GM23338 (cell line): ENCODE measurements around the gene SLAMF6. TPM values are rescaled to one million over a fixed set of nuclear protein-coding genes. Genes with fewer than 3 reads are reported as not detected.

ENCODE experiments used
- ATAC-seq: fragments of 200-7000 bp; cut with Tn5 transposase; 3 replicates; pipeline ENCODE4 v1.9.1; 2020
- DNase-seq: peaks from one replicate; pipeline ENCODE4 v3.0.0-alpha.2; 2015; ENCODE audit warnings: low spot score
- H2AFZ ChIP-seq: fragments of 200-600 bp; sonication (generic); 2 replicates; pipeline ENCODE4 v1.8.0; 2016; ENCODE audit warnings: antibody characterized with exemption, mild to moderate bottlenecking, moderate library complexity
- H3F3A ChIP-seq: fragments of 200-600 bp; sonication (generic); replicated peaks from 2 replicates; pipeline ENCODE4 v1.8.0; 2017; ENCODE audit warnings: antibody characterized with exemption, mixed run types, low read depth
- H3K27ac ChIP-seq: fragments of 200-600 bp; sonication (generic); 2 replicates; pipeline ENCODE4 v1.6.1; 2016; ENCODE audit warnings: low read depth
- H3K27me3 ChIP-seq: fragments of 200-600 bp; sonication (generic); 2 replicates; pipeline ENCODE4 v1.8.0; 2016; ENCODE audit warnings: mild to moderate bottlenecking, mixed run types, moderate library complexity; ENCODE audit not compliant: insufficient read depth
- H3K36me3 ChIP-seq: fragments of 200-600 bp; sonication (generic); 2 replicates; pipeline ENCODE4 v1.8.0; 2016; ENCODE audit warnings: mild to moderate bottlenecking; ENCODE audit not compliant: insufficient read depth
- H3K4me1 ChIP-seq: fragments of 200-600 bp; sonication (generic); 2 replicates; pipeline ENCODE4 v1.8.0; 2016; ENCODE audit warnings: mild to moderate bottlenecking, moderate library complexity; ENCODE audit not compliant: insufficient read depth
- H3K4me2 ChIP-seq: fragments of 200-600 bp; sonication (generic); 2 replicates; pipeline ENCODE4 v1.7.1; 2017; ENCODE audit warnings: mixed run types
- H3K4me3 ChIP-seq: fragments of 200-600 bp; sonication (generic); 2 replicates; pipeline ENCODE4 v1.6.1; 2016; ENCODE audit warnings: mixed run types
- H3K79me2 ChIP-seq: fragments of 200-600 bp; sonication (generic); replicated peaks from 2 replicates; pipeline ENCODE4 v1.8.0; 2017; ENCODE audit warnings: mild to moderate bottlenecking; ENCODE audit not compliant: insufficient read depth
- H3K9me2 ChIP-seq: fragments of 200-600 bp; sonication (generic); 2 replicates; pipeline ENCODE4 v1.8.0; 2017; ENCODE audit not compliant: insufficient read depth
- H4K20me1 ChIP-seq: fragments of 200-600 bp; sonication (generic); replicated peaks from 2 replicates; pipeline ENCODE4 v1.8.0; 2017; ENCODE audit warnings: mild to moderate bottlenecking; ENCODE audit not compliant: insufficient read depth
- H3K27ac Mint-ChIP-seq: 2 replicates; pipeline ENCODE4 v1.8.0; 2020; ENCODE audit warnings: inconsistent platforms, mild to moderate bottlenecking, moderate library complexity, mixed read lengths
- H3K27me3 Mint-ChIP-seq: 3 replicates; pipeline ENCODE4 v1.8.0; 2022; ENCODE audit warnings: low read depth, mild to moderate bottlenecking, moderate library complexity, mixed read lengths, inconsistent platforms; ENCODE audit not compliant: insufficient read depth, poor library complexity
- H3K36me3 Mint-ChIP-seq: 3 replicates; pipeline ENCODE4 v1.8.0; 2021; ENCODE audit warnings: low read depth, mild to moderate bottlenecking, inconsistent platforms, moderate library complexity, mixed read lengths
- H3K4me1 Mint-ChIP-seq: 3 replicates; pipeline ENCODE4 v1.8.0; 2020; ENCODE audit warnings: mild to moderate bottlenecking, inconsistent platforms, mixed read lengths
- H3K4me3 Mint-ChIP-seq: 3 replicates; pipeline ENCODE4 v1.8.0; 2021; ENCODE audit warnings: moderate library complexity, mild to moderate bottlenecking, inconsistent platforms, mixed read lengths
- H3K9me3 Mint-ChIP-seq: 3 replicates; pipeline ENCODE4 v1.8.0; 2020; ENCODE audit warnings: moderate library complexity, mild to moderate bottlenecking, inconsistent platforms, mixed read lengths
- CREB1 ChIP-seq: fragments of 250-450 bp; sonication (Bioruptor Pico); IDR thresholded peaks from 2 replicates; pipeline ENCODE4 v1.5.0; 2020; ENCODE audit warnings: low read depth, mild to moderate bottlenecking, moderate library complexity
- EZH2 ChIP-seq: fragments of 200-600 bp; sonication (generic); IDR thresholded peaks from one replicate; pipeline ENCODE4 v1.8.0; 2017; ENCODE audit warnings: antibody characterized with exemption, mild to moderate bottlenecking, low read depth; ENCODE audit not compliant: unreplicated experiment
- EZH2phosphoT487 ChIP-seq: fragments of 200-600 bp; sonication (generic); IDR thresholded peaks from one replicate; pipeline ENCODE4 v1.8.1; 2018; ENCODE audit warnings: antibody characterized with exemption; ENCODE audit not compliant: unreplicated experiment
- JUNB ChIP-seq: IDR thresholded peaks from one replicate; pipeline ENCODE4 v1.6.1; 2016; ENCODE audit warnings: antibody characterized with exemption; ENCODE audit not compliant: unreplicated experiment
- NANOG ChIP-seq: IDR thresholded peaks from 2 replicates; pipeline ENCODE4 v1.6.1; 2016; ENCODE audit warnings: antibody characterized with exemption, borderline replicate concordance
- POLR2AphosphoS5 ChIP-seq: IDR thresholded peaks from 2 replicates; pipeline ENCODE4 v1.6.1; 2016; ENCODE audit warnings: antibody characterized with exemption, low read depth
- STAT1 ChIP-seq: IDR thresholded peaks from one replicate; pipeline ENCODE4 v1.6.1; 2016; ENCODE audit warnings: antibody characterized with exemption; ENCODE audit not compliant: unreplicated experiment
- ZNF114 ChIP-seq: fragments of 250-450 bp; sonication (Bioruptor Pico); IDR thresholded peaks from 2 replicates; pipeline ENCODE4 v1.5.0; 2020; ENCODE audit warnings: mild to moderate bottlenecking, moderate library complexity
- ZNF331 ChIP-seq: fragments of 250-450 bp; sonication (Bioruptor Pico); IDR thresholded peaks from 2 replicates; pipeline ENCODE4 v1.5.0; 2020; ENCODE audit warnings: low read depth, mild to moderate bottlenecking, moderate library complexity
- polyA plus RNA-seq: library from polyadenylated mRNA; unstranded; fragments of >200 nt; fragmentation: Nextera tagmentation; extraction: Ambion mirVana; gene quantifications from 2 replicates; pipeline ENCODE4 v1.2.1, GENCODE V29; 2016
- total RNA-seq: library from RNA; depleted of rRNA; stranded (reverse); fragments of >200 nt; shearing (Covaris generic); gene quantifications from 2 replicates; pipeline ENCODE4 v1.2.3, GENCODE V29; 2014
- TF ChIP-seq, protein P1 (sequence below), 2 experiments: fragments of 200-600 bp in 1 of 2; sonication (generic) in 1 of 2; conservative IDR thresholded peaks; 2 replicates each; pipeline versions ENCODE4 v1.5.1 to v1.6.1; 2016 to 2017; ENCODE audit warnings: antibody characterized with exemption in 2 of 2, low read depth in 2 of 2, mild to moderate bottlenecking in 2 of 2, moderate library complexity in 1 of 2
- TF ChIP-seq, protein P2 (sequence below): IDR thresholded peaks from 2 replicates; pipeline ENCODE4 v1.6.1; 2016; ENCODE audit warnings: antibody characterized with exemption
- TF ChIP-seq, protein P3 (sequence below): fragments of 250-450 bp; sonication (Bioruptor Pico); IDR thresholded peaks from 2 replicates; pipeline ENCODE4 v1.5.0; 2020; ENCODE audit warnings: mild to moderate bottlenecking, moderate library complexity
- TF ChIP-seq, protein P4 (sequence below): IDR thresholded peaks from one replicate; pipeline ENCODE4 v1.6.1; 2018; ENCODE audit warnings: antibody characterized with exemption; ENCODE audit not compliant: unreplicated experiment

Gene SLAMF6
- total and polyA plus RNA-seq, 2 experiments from 2014 or later, result not detected

DNA sequence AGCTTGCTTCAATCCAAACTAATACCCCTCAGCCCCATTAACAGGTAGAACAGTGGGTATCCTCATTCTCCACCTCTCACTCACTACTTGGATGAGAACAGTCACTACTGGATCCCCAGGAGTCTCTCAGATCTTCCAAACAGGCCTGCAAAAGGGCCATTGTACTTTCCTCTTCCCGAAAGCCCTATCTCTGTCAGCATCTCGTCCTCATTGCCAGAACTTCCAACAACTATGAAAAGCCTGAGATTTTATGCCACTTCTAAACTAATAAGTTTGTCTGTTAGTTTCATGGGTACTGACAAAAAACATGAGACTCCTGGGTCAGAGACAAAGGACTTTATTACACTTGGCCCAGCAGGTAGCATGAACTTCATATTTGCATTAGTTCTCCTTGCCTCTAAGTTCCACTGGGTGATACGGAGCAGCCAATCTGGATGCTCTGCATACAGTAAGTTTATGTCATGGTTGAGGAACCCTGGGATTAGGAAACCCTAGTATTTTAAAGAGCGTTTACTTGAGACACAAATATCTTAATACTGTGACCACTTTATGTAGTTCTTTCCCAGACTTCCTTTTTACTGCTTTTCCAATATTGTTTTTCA lies 84.6 kb downstream of the SLAMF6 start:
- Histone ChIP-seq H3F3A (no peaks in the 10 kb centered on the region), H4K20me1 (no peaks in the 10 kb centered on the region), H3K9me2 (no peaks in the 10 kb centered on the region; the same call in 1 of the 2 replicates), H3K4me2 (no peak overlapping the region), H3K36me3 (no peaks in the 10 kb centered on the region), H3K4me3 (no peak overlapping the region), H3K4me1 (no peaks in the 10 kb centered on the region), H3K79me2 (no peaks in the 10 kb centered on the region), H3K27me3 (no peaks in the 10 kb centered on the region), H2AFZ (peak overlapping the region; percentile 80; the same call in 1 of the 2 replicates), H3K27ac (no peak overlapping the region)
- ATAC-seq (no peak), DNase-seq (no peak)
- Mint-ChIP-seq H3K4me1 (peaks cover 6% of the 10 kb centered on the region; the same call in 2 of the 3 replicates), H3K27ac (no peak overlapping the region), H3K27me3 (no peaks in the 10 kb centered on the region), H3K36me3 (no peaks in the 10 kb centered on the region), H3K9me3 (no peaks in the 10 kb centered on the region; the same call in 2 of the 3 replicates), H3K4me3 (no peak overlapping the region)
- TF ChIP-seq, protein P1, sequence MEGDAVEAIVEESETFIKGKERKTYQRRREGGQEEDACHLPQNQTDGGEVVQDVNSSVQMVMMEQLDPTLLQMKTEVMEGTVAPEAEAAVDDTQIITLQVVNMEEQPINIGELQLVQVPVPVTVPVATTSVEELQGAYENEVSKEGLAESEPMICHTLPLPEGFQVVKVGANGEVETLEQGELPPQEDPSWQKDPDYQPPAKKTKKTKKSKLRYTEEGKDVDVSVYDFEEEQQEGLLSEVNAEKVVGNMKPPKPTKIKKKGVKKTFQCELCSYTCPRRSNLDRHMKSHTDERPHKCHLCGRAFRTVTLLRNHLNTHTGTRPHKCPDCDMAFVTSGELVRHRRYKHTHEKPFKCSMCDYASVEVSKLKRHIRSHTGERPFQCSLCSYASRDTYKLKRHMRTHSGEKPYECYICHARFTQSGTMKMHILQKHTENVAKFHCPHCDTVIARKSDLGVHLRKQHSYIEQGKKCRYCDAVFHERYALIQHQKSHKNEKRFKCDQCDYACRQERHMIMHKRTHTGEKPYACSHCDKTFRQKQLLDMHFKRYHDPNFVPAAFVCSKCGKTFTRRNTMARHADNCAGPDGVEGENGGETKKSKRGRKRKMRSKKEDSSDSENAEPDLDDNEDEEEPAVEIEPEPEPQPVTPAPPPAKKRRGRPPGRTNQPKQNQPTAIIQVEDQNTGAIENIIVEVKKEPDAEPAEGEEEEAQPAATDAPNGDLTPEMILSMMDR (conservative IDR thresholded peaks at IDR 0.05; ENCODE audit: low read depth in 2 of 2), result no peak
- TF ChIP-seq ZNF331 (no peak), STAT1 (no peak), EZH2phosphoT487 (no peak), NANOG (no peak), CREB1 (no peak), EZH2 (no peak), JUNB (no peak), POLR2AphosphoS5 (no peak), ZNF114 (no peak)
- TF ChIP-seq, protein P2, sequence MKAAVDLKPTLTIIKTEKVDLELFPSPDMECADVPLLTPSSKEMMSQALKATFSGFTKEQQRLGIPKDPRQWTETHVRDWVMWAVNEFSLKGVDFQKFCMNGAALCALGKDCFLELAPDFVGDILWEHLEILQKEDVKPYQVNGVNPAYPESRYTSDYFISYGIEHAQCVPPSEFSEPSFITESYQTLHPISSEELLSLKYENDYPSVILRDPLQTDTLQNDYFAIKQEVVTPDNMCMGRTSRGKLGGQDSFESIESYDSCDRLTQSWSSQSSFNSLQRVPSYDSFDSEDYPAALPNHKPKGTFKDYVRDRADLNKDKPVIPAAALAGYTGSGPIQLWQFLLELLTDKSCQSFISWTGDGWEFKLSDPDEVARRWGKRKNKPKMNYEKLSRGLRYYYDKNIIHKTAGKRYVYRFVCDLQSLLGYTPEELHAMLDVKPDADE, result no peak
- TF ChIP-seq, protein P3, sequence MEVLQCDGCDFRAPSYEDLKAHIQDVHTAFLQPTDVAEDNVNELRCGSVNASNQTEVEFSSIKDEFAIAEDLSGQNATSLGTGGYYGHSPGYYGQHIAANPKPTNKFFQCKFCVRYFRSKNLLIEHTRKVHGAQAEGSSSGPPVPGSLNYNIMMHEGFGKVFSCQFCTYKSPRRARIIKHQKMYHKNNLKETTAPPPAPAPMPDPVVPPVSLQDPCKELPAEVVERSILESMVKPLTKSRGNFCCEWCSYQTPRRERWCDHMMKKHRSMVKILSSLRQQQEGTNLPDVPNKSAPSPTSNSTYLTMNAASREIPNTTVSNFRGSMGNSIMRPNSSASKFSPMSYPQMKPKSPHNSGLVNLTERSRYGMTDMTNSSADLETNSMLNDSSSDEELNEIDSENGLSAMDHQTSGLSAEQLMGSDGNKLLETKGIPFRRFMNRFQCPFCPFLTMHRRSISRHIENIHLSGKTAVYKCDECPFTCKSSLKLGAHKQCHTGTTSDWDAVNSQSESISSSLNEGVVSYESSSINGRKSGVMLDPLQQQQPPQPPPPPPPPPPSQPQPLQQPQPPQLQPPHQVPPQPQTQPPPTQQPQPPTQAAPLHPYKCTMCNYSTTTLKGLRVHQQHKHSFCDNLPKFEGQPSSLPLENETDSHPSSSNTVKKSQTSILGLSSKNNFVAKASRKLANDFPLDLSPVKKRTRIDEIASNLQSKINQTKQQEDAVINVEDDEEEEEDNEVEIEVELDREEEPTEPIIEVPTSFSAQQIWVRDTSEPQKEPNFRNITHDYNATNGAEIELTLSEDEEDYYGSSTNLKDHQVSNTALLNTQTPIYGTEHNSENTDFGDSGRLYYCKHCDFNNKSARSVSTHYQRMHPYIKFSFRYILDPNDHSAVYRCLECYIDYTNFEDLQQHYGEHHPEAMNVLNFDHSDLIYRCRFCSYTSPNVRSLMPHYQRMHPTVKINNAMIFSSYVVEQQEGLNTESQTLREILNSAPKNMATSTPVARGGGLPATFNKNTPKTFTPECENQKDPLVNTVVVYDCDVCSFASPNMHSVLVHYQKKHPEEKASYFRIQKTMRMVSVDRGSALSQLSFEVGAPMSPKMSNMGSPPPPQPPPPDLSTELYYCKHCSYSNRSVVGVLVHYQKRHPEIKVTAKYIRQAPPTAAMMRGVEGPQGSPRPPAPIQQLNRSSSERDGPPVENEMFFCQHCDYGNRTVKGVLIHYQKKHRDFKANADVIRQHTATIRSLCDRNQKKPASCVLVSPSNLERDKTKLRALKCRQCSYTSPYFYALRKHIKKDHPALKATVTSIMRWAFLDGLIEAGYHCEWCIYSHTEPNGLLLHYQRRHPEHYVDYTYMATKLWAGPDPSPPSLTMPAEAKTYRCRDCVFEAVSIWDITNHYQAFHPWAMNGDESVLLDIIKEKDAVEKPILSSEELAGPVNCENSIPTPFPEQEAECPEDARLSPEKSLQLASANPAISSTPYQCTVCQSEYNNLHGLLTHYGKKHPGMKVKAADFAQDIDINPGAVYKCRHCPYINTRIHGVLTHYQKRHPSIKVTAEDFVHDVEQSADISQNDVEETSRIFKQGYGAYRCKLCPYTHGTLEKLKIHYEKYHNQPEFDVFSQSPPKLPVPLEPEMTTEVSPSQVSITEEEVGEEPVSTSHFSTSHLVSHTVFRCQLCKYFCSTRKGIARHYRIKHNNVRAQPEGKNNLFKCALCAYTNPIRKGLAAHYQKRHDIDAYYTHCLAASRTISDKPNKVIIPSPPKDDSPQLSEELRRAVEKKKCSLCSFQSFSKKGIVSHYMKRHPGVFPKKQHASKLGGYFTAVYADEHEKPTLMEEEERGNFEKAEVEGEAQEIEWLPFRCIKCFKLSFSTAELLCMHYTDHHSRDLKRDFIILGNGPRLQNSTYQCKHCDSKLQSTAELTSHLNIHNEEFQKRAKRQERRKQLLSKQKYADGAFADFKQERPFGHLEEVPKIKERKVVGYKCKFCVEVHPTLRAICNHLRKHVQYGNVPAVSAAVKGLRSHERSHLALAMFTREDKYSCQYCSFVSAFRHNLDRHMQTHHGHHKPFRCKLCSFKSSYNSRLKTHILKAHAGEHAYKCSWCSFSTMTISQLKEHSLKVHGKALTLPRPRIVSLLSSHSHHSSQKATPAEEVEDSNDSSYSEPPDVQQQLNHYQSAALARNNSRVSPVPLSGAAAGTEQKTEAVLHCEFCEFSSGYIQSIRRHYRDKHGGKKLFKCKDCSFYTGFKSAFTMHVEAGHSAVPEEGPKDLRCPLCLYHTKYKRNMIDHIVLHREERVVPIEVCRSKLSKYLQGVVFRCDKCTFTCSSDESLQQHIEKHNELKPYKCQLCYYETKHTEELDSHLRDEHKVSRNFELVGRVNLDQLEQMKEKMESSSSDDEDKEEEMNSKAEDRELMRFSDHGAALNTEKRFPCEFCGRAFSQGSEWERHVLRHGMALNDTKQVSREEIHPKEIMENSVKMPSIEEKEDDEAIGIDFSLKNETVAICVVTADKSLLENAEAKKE (CRISPR knock-in tag), result no peak
- TF ChIP-seq, protein P4, sequence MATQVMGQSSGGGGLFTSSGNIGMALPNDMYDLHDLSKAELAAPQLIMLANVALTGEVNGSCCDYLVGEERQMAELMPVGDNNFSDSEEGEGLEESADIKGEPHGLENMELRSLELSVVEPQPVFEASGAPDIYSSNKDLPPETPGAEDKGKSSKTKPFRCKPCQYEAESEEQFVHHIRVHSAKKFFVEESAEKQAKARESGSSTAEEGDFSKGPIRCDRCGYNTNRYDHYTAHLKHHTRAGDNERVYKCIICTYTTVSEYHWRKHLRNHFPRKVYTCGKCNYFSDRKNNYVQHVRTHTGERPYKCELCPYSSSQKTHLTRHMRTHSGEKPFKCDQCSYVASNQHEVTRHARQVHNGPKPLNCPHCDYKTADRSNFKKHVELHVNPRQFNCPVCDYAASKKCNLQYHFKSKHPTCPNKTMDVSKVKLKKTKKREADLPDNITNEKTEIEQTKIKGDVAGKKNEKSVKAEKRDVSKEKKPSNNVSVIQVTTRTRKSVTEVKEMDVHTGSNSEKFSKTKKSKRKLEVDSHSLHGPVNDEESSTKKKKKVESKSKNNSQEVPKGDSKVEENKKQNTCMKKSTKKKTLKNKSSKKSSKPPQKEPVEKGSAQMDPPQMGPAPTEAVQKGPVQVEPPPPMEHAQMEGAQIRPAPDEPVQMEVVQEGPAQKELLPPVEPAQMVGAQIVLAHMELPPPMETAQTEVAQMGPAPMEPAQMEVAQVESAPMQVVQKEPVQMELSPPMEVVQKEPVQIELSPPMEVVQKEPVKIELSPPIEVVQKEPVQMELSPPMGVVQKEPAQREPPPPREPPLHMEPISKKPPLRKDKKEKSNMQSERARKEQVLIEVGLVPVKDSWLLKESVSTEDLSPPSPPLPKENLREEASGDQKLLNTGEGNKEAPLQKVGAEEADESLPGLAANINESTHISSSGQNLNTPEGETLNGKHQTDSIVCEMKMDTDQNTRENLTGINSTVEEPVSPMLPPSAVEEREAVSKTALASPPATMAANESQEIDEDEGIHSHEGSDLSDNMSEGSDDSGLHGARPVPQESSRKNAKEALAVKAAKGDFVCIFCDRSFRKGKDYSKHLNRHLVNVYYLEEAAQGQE, result no peak
